MM.1S (cell line): Measurements from ENCODE around the gene APRT.

Experiments
- EZH2 ChIP-seq: fragments of 300-600 bp; sonication (generic); optimal IDR thresholded peaks from 2 replicates; pipeline ENCODE3; 2017; ENCODE audit warnings: low read depth, mild to moderate bottlenecking, antibody characterized with exemption, low read length, mixed read lengths
- TF ChIP-seq, protein P1 (sequence below): fragments of 300-600 bp; sonication (generic); IDR thresholded peaks from 2 replicates; pipeline ENCODE4 v1.5.1; 2016; ENCODE audit warnings: antibody characterized with exemption, low read length, mixed read lengths

DNA sequence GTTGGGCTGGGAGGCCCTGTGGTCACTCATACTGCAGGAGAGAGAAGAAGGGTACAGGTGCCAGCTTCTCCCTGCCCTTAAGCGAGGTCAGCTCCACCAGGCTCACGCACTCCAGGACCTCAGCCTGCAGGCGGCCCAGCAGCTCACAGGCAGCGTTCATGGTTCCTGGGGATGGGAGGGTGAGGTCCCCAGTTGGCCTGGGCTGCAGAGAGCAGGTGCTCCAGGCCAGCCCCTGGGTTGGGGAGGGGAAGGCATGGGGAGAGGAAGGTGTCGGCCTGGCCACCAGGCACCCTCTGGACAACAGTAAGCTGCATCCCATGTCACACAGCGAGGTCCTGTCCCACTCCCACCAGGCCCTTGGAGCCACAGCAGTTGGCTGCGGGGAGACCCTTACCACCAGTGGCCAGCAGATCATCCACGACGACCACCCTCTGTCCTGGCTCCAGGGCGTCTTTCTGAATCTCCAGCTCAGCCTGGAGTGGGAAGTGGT is 2.0 kb downstream of the APRT start:
- TF ChIP-seq, protein P1, sequence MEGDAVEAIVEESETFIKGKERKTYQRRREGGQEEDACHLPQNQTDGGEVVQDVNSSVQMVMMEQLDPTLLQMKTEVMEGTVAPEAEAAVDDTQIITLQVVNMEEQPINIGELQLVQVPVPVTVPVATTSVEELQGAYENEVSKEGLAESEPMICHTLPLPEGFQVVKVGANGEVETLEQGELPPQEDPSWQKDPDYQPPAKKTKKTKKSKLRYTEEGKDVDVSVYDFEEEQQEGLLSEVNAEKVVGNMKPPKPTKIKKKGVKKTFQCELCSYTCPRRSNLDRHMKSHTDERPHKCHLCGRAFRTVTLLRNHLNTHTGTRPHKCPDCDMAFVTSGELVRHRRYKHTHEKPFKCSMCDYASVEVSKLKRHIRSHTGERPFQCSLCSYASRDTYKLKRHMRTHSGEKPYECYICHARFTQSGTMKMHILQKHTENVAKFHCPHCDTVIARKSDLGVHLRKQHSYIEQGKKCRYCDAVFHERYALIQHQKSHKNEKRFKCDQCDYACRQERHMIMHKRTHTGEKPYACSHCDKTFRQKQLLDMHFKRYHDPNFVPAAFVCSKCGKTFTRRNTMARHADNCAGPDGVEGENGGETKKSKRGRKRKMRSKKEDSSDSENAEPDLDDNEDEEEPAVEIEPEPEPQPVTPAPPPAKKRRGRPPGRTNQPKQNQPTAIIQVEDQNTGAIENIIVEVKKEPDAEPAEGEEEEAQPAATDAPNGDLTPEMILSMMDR, result no peak
- TF ChIP-seq EZH2, result no peak
